Astrocyte of the cerebellum (primary cell): Measurements from ENCODE around the gene RSPRY1.

ENCODE experiments used
- DNase-seq: peaks from one replicate; pipeline ENCODE4 v3.0.0-alpha.2; 2011; ENCODE audit warnings: low read depth
- H3K4me3 ChIP-seq: 2 replicates; pipeline ENCODE4 v1.5.1; 2011; ENCODE audit warnings: mild to moderate bottlenecking, low read depth, low read length, moderate library complexity
- in situ Hi-C: cut with HindIII; loops from 2 replicates; pipeline ENCODE4 v1.10.0; 2017; ENCODE audit warnings: low sequenced_read_pairs
- TF ChIP-seq, protein P1 (sequence below): IDR thresholded peaks from 2 replicates; pipeline ENCODE4 v1.5.1; 2012; ENCODE audit warnings: low read length, low read depth, moderate library complexity, mild to moderate bottlenecking; ENCODE audit errors: missing control alignments

The RSPRY1 gene

GRCh38 chr16:57258226-57258909, 72.2 kb downstream of the RSPRY1 start:
- DNase-seq = no peak
- in situ Hi-C loops = no loop called here
- no peak overlapping the region for H3K4me3 ChIP-seq
- TF ChIP-seq, protein P1, sequence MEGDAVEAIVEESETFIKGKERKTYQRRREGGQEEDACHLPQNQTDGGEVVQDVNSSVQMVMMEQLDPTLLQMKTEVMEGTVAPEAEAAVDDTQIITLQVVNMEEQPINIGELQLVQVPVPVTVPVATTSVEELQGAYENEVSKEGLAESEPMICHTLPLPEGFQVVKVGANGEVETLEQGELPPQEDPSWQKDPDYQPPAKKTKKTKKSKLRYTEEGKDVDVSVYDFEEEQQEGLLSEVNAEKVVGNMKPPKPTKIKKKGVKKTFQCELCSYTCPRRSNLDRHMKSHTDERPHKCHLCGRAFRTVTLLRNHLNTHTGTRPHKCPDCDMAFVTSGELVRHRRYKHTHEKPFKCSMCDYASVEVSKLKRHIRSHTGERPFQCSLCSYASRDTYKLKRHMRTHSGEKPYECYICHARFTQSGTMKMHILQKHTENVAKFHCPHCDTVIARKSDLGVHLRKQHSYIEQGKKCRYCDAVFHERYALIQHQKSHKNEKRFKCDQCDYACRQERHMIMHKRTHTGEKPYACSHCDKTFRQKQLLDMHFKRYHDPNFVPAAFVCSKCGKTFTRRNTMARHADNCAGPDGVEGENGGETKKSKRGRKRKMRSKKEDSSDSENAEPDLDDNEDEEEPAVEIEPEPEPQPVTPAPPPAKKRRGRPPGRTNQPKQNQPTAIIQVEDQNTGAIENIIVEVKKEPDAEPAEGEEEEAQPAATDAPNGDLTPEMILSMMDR = no peak

DNA sequence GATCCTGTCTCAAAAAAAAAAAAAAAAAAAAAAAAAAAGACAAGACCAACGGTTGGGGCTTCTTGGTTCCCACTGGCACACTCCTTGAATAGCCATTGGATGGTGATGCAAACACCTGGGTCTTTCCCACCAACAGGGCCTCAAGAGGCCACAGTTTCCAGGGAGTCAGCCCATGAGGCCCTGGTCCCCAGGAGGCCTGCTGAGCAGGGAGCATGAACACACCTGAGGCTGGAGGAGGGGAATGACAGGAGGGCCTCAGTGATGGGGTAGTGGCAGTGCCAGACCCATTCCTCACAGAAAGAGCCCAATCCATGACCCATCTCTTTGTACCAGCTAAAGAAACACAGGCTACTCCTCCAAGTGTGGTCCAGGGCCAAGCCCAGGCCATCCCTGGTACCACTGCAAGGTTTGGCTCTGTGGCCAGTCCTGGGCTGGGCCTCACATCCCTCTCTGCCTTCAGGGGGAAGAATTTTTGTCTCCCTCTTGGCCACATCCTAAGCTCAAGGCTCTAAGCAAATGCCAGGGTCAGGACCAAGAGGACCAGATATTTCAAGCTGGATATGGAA, 72.9 kb downstream of the RSPRY1 start:
- no peak for DNase-seq
- in situ Hi-C loops = no loop called here
- TF ChIP-seq, protein P1 = no peak
- H3K4me3 ChIP-seq = no peak overlapping the region

DNA sequence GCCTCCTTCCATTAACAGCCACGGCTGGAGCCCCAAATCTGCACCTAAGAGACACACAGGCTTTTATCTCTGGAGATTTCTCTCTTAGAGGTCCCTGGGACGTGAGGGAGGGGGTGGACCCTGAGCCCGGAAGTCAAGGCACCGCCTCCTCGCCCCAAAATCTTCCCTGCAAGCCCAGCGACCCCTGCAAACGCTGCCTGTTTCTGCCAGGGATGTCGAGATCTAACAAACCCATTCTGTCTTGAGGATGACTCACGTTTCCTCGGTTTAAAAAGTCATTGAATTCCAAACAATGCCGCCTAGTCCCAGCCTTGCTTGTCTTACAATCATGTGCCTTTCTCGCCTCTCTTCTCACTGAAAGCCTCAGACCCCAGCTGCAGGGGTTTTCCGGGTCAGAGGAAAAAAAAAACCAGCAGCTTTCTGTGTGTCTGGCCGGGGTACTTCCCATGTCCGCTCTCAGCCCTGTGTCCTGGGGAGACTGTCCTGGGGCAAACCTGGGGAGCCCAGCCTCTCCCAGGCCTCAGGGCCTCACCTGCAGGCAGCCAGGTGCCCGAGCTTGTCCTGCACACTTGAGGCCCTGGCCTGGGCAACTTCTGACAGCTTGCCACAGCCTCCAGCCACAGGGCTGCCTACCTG, 74.3 kb downstream of the RSPRY1 start:
- no peak overlapping the region for H3K4me3 ChIP-seq
- in situ Hi-C loops = no loop called here
- TF ChIP-seq, protein P1 = no peak
- peak; percentile 60 for DNase-seq

- in situ Hi-C loops = no loop called here
- H3K4me3 ChIP-seq = no peak overlapping the region
- DNase-seq = no peak
- TF ChIP-seq, protein P1 = no peak
These were observed 75.7 kb downstream of the RSPRY1 start for GRCh38 chr16:57261806-57262205.

- DNase-seq = no peak
- TF ChIP-seq, protein P1 = no peak
- in situ Hi-C loops = no loop called here
- H3K4me3 ChIP-seq = no peak overlapping the region
These were observed 76.9 kb downstream of the RSPRY1 start for GRCh38 chr16:57262841-57263540.

GRCh38 chr16:57263541-57264351, 77.6 kb downstream of the RSPRY1 start:
- DNase-seq = no peak
- no peak overlapping the region for H3K4me3 ChIP-seq
- TF ChIP-seq, protein P1 = no peak
- in situ Hi-C loops = no loop called here
